Peyer's patch (tissue), 4 donors: ENCODE measurements around the gene MSANTD3.

ENCODE experiments used
- CTCF ChIP-seq, 6 experiments: fragments of 450-650 bp in 4 of 6; fragments of 200-600 bp in 2 of 6; sonication (generic) in 1 of 6; IDR thresholded peaks; one replicate each; pipeline ENCODE4 v1.5.1; 2017 to 2019; ENCODE audit warnings: antibody characterized with exemption in 6 of 6, mild to moderate bottlenecking in 3 of 6, moderate library complexity in 1 of 6
- POLR2A ChIP-seq, 2 donors: fragments of 450-650 bp; IDR thresholded peaks; one replicate each; pipeline ENCODE4 v1.5.1; 2017; ENCODE audit warnings: antibody characterized with exemption in 2 of 2, mild to moderate bottlenecking in 2 of 2, moderate library complexity in 2 of 2

DNA sequence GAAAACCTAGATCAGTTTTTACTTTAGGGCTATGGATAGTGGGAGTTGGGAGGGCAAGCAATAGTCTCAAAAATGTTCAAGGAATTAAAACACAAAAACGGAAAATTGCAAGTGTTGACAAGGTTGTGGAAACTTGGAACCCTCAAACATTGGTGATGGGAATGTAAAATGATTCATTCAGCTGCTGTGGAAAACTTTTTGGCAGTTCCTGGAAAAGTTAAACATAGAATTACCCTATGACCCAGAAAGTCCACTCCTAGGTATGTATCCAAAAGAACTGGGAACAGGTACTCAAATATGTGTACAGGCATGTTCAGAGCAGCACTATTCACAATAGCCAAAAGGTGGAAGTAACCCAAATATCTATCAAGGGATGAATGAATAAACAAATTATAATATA is 1.2 kb upstream of the MSANTD3 start:
- TF ChIP-seq CTCF (IDR thresholded peaks at IDR 0.05) (no peak), POLR2A (IDR thresholded peaks at IDR 0.05) (no peak)
